ENCODE measurements around the gene MYL12A. TPM values are rescaled to one million over a fixed set of nuclear protein-coding genes. Genes with fewer than 3 reads are reported as not detected.

Gene MYL12A
- total and polyA plus RNA-seq, 2 of the 8 experiments (the other 6 are each of a cell fraction or from before 2014, with no cell fraction given), result 188 to 247 TPM

DNA sequence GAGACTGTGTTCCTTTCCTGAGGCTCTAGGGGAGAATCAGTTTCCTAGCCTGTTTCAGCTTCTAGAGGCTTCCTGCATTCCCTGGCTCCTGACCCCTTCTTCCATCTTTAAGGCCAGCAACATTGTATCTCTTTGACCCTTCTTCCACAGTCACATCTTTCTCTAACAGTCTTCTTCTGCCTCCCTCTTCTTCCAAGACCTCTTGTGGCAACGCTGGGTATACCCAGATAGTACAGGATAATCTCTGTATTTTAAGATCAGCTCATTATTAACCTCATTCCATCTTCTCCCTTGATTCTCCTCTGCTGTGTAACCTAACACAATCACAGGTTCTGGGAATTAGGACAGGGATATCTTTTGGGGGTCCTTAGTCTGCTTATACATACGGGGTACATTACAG lies 8.9 kb upstream of the MYL12A start (continued):
- TF ChIP-seq HDAC6 (IDR thresholded peaks at IDR 0.05; ENCODE audit: low read depth, low read length) (no peak), EP300 (IDR thresholded peaks at IDR 0.05; ENCODE audit: borderline replicate concordance in 1 of 2, low read depth in 2 of 2, low read length in 2 of 2) (no peak)
- TF ChIP-seq, protein P1, sequence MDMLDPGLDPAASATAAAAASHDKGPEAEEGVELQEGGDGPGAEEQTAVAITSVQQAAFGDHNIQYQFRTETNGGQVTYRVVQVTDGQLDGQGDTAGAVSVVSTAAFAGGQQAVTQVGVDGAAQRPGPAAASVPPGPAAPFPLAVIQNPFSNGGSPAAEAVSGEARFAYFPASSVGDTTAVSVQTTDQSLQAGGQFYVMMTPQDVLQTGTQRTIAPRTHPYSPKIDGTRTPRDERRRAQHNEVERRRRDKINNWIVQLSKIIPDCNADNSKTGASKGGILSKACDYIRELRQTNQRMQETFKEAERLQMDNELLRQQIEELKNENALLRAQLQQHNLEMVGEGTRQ (IDR thresholded peaks at IDR 0.05; ENCODE audit: low read length), result no peak
